ENCODE results near the gene MINDY4B. TPM values are rescaled to one million over a fixed set of nuclear protein-coding genes. Genes with fewer than 3 reads are reported as not detected.

The MINDY4B gene
- total RNA-seq, 1 donor from 2014 or later = not detected

GRCh38 chr3:150913133-150913922 lies 8.1 kb upstream of the MINDY4B start:
- Mint-ChIP-seq H3K36me3 (ENCODE audit: unreplicated experiment) (no peaks in the 10 kb centered on the region), H3K4me1 (ENCODE audit: low read depth, unreplicated experiment) (peaks cover 15% of the 10 kb centered on the region), H3K27ac (ENCODE audit: unreplicated experiment) (peak overlapping the region; percentile 85), H3K9me3 (ENCODE audit: unreplicated experiment) (no peaks in the 10 kb centered on the region), H3K27me3 (ENCODE audit: unreplicated experiment) (no peaks in the 10 kb centered on the region), H3K4me3 (ENCODE audit: unreplicated experiment) (peak overlapping the region; percentile 17)
- no peak for DNase-seq
- no peak for TF ChIP-seq CTCF (IDR thresholded peaks at IDR 0.05; ENCODE audit: partially characterized antibody, unreplicated experiment)

- Mint-ChIP-seq H3K27ac (ENCODE audit: unreplicated experiment) (peak overlapping the region; percentile 85), H3K4me1 (ENCODE audit: low read depth, unreplicated experiment) (peaks cover 15% of the 10 kb centered on the region), H3K27me3 (ENCODE audit: unreplicated experiment) (no peaks in the 10 kb centered on the region), H3K36me3 (ENCODE audit: unreplicated experiment) (no peaks in the 10 kb centered on the region), H3K9me3 (ENCODE audit: unreplicated experiment) (no peaks in the 10 kb centered on the region), H3K4me3 (ENCODE audit: unreplicated experiment) (no peak overlapping the region)
- TF ChIP-seq CTCF (IDR thresholded peaks at IDR 0.05; ENCODE audit: partially characterized antibody, unreplicated experiment) = no peak
- no peak for DNase-seq
Observed at GRCh38 chr3:150912501-150912900, 7.3 kb upstream of the MINDY4B start.

GRCh38 chr3:150911771-150912170 lies 6.5 kb upstream of the MINDY4B start:
- Mint-ChIP-seq H3K27ac (ENCODE audit: unreplicated experiment) (no peak overlapping the region), H3K27me3 (ENCODE audit: unreplicated experiment) (no peaks in the 10 kb centered on the region), H3K4me1 (ENCODE audit: low read depth, unreplicated experiment) (peaks cover 15% of the 10 kb centered on the region), H3K9me3 (ENCODE audit: unreplicated experiment) (no peaks in the 10 kb centered on the region), H3K4me3 (ENCODE audit: unreplicated experiment) (no peak overlapping the region), H3K36me3 (ENCODE audit: unreplicated experiment) (no peaks in the 10 kb centered on the region)
- TF ChIP-seq CTCF (IDR thresholded peaks at IDR 0.05; ENCODE audit: partially characterized antibody, unreplicated experiment) = no peak
- no peak for DNase-seq

- H3K27ac Mint-ChIP-seq (ENCODE audit: unreplicated experiment) = no peak overlapping the region
- no peaks in the 10 kb centered on the region for H3K36me3 Mint-ChIP-seq (ENCODE audit: unreplicated experiment)
- H3K4me1 Mint-ChIP-seq (ENCODE audit: low read depth, unreplicated experiment) = no peaks in the 10 kb centered on the region
- no peak for TF ChIP-seq CTCF (IDR thresholded peaks at IDR 0.05; ENCODE audit: partially characterized antibody, unreplicated experiment)
- no peaks in the 10 kb centered on the region for H3K9me3 Mint-ChIP-seq (ENCODE audit: unreplicated experiment)
- DNase-seq = no peak
- no peaks in the 10 kb centered on the region for H3K27me3 Mint-ChIP-seq (ENCODE audit: unreplicated experiment)
- H3K4me3 Mint-ChIP-seq (ENCODE audit: unreplicated experiment) = no peak overlapping the region
Observed at GRCh38 chr3:150906461-150906860, 1.2 kb upstream of the MINDY4B start.

- no peak for TF ChIP-seq CTCF (IDR thresholded peaks at IDR 0.05; ENCODE audit: partially characterized antibody, unreplicated experiment)
- DNase-seq = no peak
- Mint-ChIP-seq H3K9me3 (ENCODE audit: unreplicated experiment) (no peaks in the 10 kb centered on the region), H3K4me3 (ENCODE audit: unreplicated experiment) (no peak overlapping the region), H3K27ac (ENCODE audit: unreplicated experiment) (no peak overlapping the region), H3K27me3 (ENCODE audit: unreplicated experiment) (no peaks in the 10 kb centered on the region), H3K4me1 (ENCODE audit: low read depth, unreplicated experiment) (no peaks in the 10 kb centered on the region), H3K36me3 (ENCODE audit: unreplicated experiment) (no peaks in the 10 kb centered on the region)
Observed at GRCh38 chr3:150905746-150906145, 507 bp upstream of the MINDY4B start.
